Liver (tissue), 9 donors: ENCODE data around the gene LINGO4. TPM values are rescaled to one million over a fixed set of nuclear protein-coding genes. Genes with fewer than 3 reads are reported as not detected.

Experiments used
- DNase-seq: peaks from one replicate; pipeline ENCODE4 v3.0.0-alpha.2; 2017; ENCODE audit warnings: low spot score
- H3K27ac ChIP-seq, 2 donors: one replicate each; pipeline ENCODE4 v1.7.0; 2013; ENCODE audit warnings: inconsistent platforms in 2 of 2, low read length in 2 of 2, control low read depth in 1 of 2, low read depth in 1 of 2, mild to moderate bottlenecking in 1 of 2
- H3K27me3 ChIP-seq, 4 donors: one replicate each; pipeline versions ENCODE4 v1.6.1 to v1.7.0; 2013; ENCODE audit warnings: low read length in 3 of 4, inconsistent platforms in 1 of 4, mild to moderate bottlenecking in 1 of 4, moderate library complexity in 1 of 4; ENCODE audit not compliant: control insufficient read depth in 4 of 4, insufficient read depth in 4 of 4
- H3K36me3 ChIP-seq, 4 donors: one replicate each; pipeline versions ENCODE4 v1.6.1 to v1.7.0; 2013; ENCODE audit warnings: low read length in 3 of 4, mild to moderate bottlenecking in 3 of 4, low read depth in 1 of 4, moderate library complexity in 1 of 4; ENCODE audit not compliant: control insufficient read depth in 4 of 4, insufficient read depth in 3 of 4
- H3K4me1 ChIP-seq, 4 donors: one replicate each; pipeline versions ENCODE4 v1.6.1 to v1.7.0; 2013; ENCODE audit warnings: low read length in 3 of 4, mild to moderate bottlenecking in 3 of 4, moderate library complexity in 1 of 4; ENCODE audit not compliant: control insufficient read depth in 4 of 4, insufficient read depth in 4 of 4
- H3K4me3 ChIP-seq, 3 donors: one replicate each; pipeline versions ENCODE4 v1.6.1 to v1.7.0; 2013; ENCODE audit warnings: low read length in 3 of 3, control low read depth in 1 of 3, low read depth in 1 of 3, mild to moderate bottlenecking in 1 of 3
- H3K9ac ChIP-seq, 2 donors: one replicate each; pipeline ENCODE4 v1.7.0; 2013; ENCODE audit warnings: low read length in 2 of 2, mild to moderate bottlenecking in 2 of 2, moderate library complexity in 2 of 2, control low read depth in 1 of 2, low read depth in 1 of 2
- H3K9me3 ChIP-seq, 4 donors: one replicate each; pipeline versions ENCODE4 v1.6.1 to v1.7.0; 2013; ENCODE audit warnings: low read length in 3 of 4; ENCODE audit not compliant: control insufficient read depth in 4 of 4
- ATF3 ChIP-seq: IDR thresholded peaks from 2 replicates; pipeline ENCODE4 v1.6.1; 2016; ENCODE audit warnings: antibody characterized with exemption
- CTCF ChIP-seq: fragments of 150-350 bp; IDR thresholded peaks from 2 replicates; pipeline ENCODE4 v1.5.1; 2017; ENCODE audit warnings: improper control_type of control experiment, low read depth, low read length; ENCODE audit not compliant: missing input control
- EGR1 ChIP-seq, 2 donors: IDR thresholded peaks; 2 replicates each; pipeline ENCODE4 v1.6.1; 2016 to 2018; ENCODE audit warnings: antibody characterized with exemption in 2 of 2, low read depth in 2 of 2
- FOXA1 ChIP-seq: IDR thresholded peaks from 2 replicates; pipeline ENCODE4 v1.6.1; 2016; ENCODE audit warnings: antibody characterized with exemption
- FOXA2 ChIP-seq: IDR thresholded peaks from 2 replicates; pipeline ENCODE4 v1.6.1; 2016; ENCODE audit warnings: antibody characterized with exemption
- GABPA ChIP-seq, 2 donors: IDR thresholded peaks in 1 of 2; conservative IDR thresholded peaks in 1 of 2; 2 replicates each; pipeline ENCODE4 v1.6.1; 2016; ENCODE audit warnings: antibody characterized with exemption in 2 of 2, mild to moderate bottlenecking in 1 of 2, moderate library complexity in 1 of 2
- HNF4A ChIP-seq, 2 donors: conservative IDR thresholded peaks; 2 replicates each; pipeline ENCODE4 v1.6.1; 2016; ENCODE audit warnings: antibody characterized with exemption in 2 of 2, mild to moderate bottlenecking in 2 of 2
- HNF4G ChIP-seq: IDR thresholded peaks from 2 replicates; pipeline ENCODE4 v1.6.1; 2016; ENCODE audit warnings: antibody characterized with exemption
- JUND ChIP-seq, 2 donors: IDR thresholded peaks; 2 replicates each; pipeline ENCODE4 v1.6.1; 2016; ENCODE audit warnings: antibody characterized with exemption in 2 of 2
- MAX ChIP-seq: IDR thresholded peaks from 2 replicates; pipeline ENCODE4 v1.6.1; 2016; ENCODE audit warnings: antibody characterized with exemption
- NR2F2 ChIP-seq: IDR thresholded peaks from 2 replicates; pipeline ENCODE4 v1.6.1; 2016; ENCODE audit warnings: antibody characterized with exemption
- RAD21 ChIP-seq, 2 donors: IDR thresholded peaks; 2 replicates each; pipeline ENCODE4 v1.6.1; 2016; ENCODE audit warnings: antibody characterized with exemption in 2 of 2, mild to moderate bottlenecking in 2 of 2
- REST ChIP-seq: IDR thresholded peaks from 2 replicates; pipeline ENCODE4 v1.6.1; 2016; ENCODE audit warnings: antibody characterized with exemption, mild to moderate bottlenecking
- RXRA ChIP-seq, 2 donors: IDR thresholded peaks; 2 replicates each; pipeline ENCODE4 v1.6.1; 2017 to 2018; ENCODE audit warnings: antibody characterized with exemption in 2 of 2, mild to moderate bottlenecking in 1 of 2
- SP1 ChIP-seq: IDR thresholded peaks from 2 replicates; pipeline ENCODE4 v1.6.1; 2018; ENCODE audit warnings: antibody characterized with exemption, mild to moderate bottlenecking
- TAF1 ChIP-seq: conservative IDR thresholded peaks from 2 replicates; pipeline ENCODE4 v1.6.1; 2016; ENCODE audit warnings: antibody characterized with exemption, mild to moderate bottlenecking
- YY1 ChIP-seq: IDR thresholded peaks from 2 replicates; pipeline ENCODE4 v1.6.1; 2016; ENCODE audit warnings: antibody characterized with exemption, mild to moderate bottlenecking
- ZBTB33 ChIP-seq: IDR thresholded peaks from 2 replicates; pipeline ENCODE4 v1.6.1; 2016; ENCODE audit warnings: antibody characterized with exemption
- WGBS: extraction: QIAGEN DNeasy Blood & Tissue Kit; methylation state at CpG from one replicate; pipeline ENCODE4 v1.1.7; 2013; 5-methylcytosine and 5-hydroxymethylcytosine counted together
- polyA plus RNA-seq, 2 donors: library from polyadenylated mRNA; stranded (reverse) in 1 of 2; unstranded in 1 of 2; fragments of 200-250 nt in 1 of 2; fragments of >200 nt in 1 of 2; fragmentation: Nextera tagmentation in 1 of 2; extraction: Ambion mirVana in 1 of 2; gene quantifications; one replicate each; pipeline versions ENCODE4 v1.2.1 to v1.2.3, GENCODE V29; 2013 to 2015
- total RNA-seq, 2 donors: library from RNA; depleted of rRNA; stranded (reverse); fragments of >200 nt; gene quantifications; one replicate each; pipeline ENCODE4 v1.2.3, GENCODE V29; 2014
- donor health status: healthy.
- donor health status: healthy.
- donor health status: healthy.
- donor health status: healthy.
- donor health status: healthy.

LINGO4 gene
- total and polyA plus RNA-seq, 4 donors, result 0.05 to 0.50 (median 0.09) TPM; not detected in 1

- Histone ChIP-seq H3K4me1 (peaks cover 0 to 4% (median 0%) of the 10 kb centered on the region in 4 donors), H3K27me3 (no peaks in the 10 kb centered on the region), H3K36me3 (no peaks in the 10 kb centered on the region), H3K9ac (no peak overlapping the region), H3K27ac (no peak overlapping the region), H3K9me3 (no peaks in the 10 kb centered on the region), H3K4me3 (no peak overlapping the region)
- TF ChIP-seq CTCF (no peak), TAF1 (no peak), GABPA (IDR thresholded peaks at IDR 0.05 in 1 of 2, conservative IDR thresholded peaks at IDR 0.05 in 1 of 2) (no peak), HNF4G (no peak), YY1 (no peak), EGR1 (IDR thresholded peaks at IDR 0.05; ENCODE audit: low read depth in 2 of 2) (no peak), MAX (no peak), ATF3 (no peak), ZBTB33 (no peak), HNF4A (conservative IDR thresholded peaks at IDR 0.05) (no peak), FOXA2 (no peak), NR2F2 (no peak), JUND (IDR thresholded peaks at IDR 0.05) (no peak), REST (no peak), FOXA1 (no peak), RAD21 (IDR thresholded peaks at IDR 0.05) (no peak), SP1 (no peak), RXRA (IDR thresholded peaks at IDR 0.05) (no peak)
- DNase-seq, result no peak
- WGBS, result 89% methylated on average over 8 of the region's 8 CpGs
Observed at GRCh38 chr1:151846686-151847237, 41.5 kb upstream of the LINGO4 start.
